NCI-H2196 (cell line): ENCODE results near the gene GAB3.
A peak's percentile ranks its signal among the peaks of the same experiment; 100 is the strongest.

Experiments used
- DNase-seq: peaks from one replicate; lab custom pipeline; 2025; ENCODE audit not compliant: unreplicated experiment; lab: John Stamatoyannopoulos, UW

Gene GAB3, protein sequence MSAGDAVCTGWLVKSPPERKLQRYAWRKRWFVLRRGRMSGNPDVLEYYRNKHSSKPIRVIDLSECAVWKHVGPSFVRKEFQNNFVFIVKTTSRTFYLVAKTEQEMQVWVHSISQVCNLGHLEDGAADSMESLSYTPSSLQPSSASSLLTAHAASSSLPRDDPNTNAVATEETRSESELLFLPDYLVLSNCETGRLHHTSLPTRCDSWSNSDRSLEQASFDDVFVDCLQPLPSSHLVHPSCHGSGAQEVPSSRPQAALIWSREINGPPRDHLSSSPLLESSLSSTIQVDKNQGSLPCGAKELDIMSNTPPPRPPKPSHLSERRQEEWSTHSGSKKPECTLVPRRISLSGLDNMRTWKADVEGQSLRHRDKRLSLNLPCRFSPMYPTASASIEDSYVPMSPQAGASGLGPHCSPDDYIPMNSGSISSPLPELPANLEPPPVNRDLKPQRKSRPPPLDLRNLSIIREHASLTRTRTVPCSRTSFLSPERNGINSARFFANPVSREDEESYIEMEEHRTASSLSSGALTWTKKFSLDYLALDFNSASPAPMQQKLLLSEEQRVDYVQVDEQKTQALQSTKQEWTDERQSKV

GRCh38 chrX:154750301-154751202, at the start of gene GAB3:
GAB3 (minus strand) TSS chrX:154751077; CDS start chrX:154751025, 52 bp downstream.
- DNase-seq = no peak

GRCh38 chrX:154799556-154800348, 48.9 kb upstream of the GAB3 start:
- DNase-seq = peak; percentile 84

DNA sequence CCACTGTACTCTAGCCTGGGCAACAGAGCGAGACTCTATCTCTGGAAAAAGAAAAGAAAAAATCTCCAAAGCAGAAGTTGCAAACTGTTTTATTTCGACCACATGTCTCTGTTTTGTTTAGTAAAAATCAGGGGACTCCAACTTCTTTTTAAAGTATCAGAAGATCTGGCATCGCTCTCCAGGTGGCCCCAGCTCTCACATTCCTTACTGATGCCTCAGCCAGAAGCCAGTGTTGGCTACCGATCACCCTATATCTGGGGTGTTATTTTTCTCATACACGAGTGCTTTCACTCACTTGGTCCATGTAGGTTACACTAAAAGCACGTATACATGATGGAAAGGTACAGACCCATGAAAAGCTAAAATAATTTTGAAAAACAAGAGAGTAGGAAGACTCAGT, 46.1 kb upstream of the GAB3 start:
- DNase-seq = no peak

GRCh38 chrX:154795016-154795415, 44.1 kb upstream of the GAB3 start:
- no peak for DNase-seq

GRCh38 chrX:154793084-154793795, 42.4 kb upstream of the GAB3 start:
- no peak for DNase-seq

DNA sequence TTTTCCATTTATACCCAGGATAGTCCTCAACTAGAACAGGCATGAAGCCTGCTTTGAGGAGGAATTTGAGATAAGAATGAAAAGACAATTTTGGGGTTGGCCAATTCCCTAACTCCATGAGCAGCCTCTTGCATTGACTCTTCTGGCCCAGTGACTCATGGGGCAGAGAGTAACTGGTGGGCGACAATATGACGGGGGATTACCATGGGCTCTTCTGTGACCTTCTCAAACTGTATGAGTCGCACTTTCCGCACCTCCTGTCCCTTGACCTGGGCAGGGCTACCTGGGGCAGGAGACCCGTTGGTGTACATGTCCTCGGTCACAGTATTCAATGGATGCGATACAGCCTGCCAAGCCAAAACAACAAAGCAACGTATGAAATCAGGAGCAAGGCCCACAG, 41.1 kb upstream of the GAB3 start:
- DNase-seq = no peak

- DNase-seq = no peak
Observed at GRCh38 chrX:154791467-154791866, 40.6 kb upstream of the GAB3 start.

GRCh38 chrX:154785716-154786115, 34.8 kb upstream of the GAB3 start:
- DNase-seq = no peak

GRCh38 chrX:154784149-154784995, 33.5 kb upstream of the GAB3 start:
- no peak for DNase-seq

DNA sequence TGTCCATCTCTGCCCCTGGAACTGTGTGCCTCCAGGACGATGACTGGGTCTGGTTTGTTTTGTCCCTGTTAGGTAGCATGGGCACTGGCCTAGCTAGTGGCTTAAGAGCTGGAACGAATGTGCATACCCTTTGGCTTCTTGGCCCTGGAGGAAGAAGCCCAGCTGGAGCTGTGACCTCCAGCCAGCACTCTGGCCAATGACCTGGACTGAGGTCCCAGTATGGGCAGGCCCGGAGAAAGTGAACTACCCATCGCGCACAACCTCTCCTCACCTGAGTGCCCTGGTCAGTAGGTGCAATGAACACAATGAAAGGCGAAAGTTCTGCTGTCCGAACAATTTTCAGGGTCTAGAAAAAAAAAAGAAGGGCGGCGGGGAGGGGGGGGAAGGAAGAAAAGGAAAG, 30.1 kb upstream of the GAB3 start:
- no peak for DNase-seq

DNA sequence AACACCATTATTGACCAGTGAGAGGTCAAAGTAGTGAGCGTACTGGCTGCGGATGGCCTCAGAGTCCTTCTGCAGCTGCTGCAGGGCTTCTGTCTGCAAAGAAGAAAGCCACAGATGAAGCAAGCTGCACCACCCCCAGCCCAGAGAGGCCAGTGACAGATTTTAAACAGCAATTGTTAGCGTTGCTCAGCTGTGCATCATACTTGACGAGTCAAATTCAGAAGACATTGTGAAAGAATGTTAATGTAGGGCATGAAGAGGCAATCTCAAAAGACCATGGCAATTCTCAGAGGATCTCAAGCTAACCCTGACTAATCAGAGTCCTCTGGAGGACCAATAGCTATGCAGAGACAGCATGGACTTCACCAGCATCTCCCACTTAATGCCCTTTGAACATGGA, 28.4 kb upstream of the GAB3 start:
- DNase-seq = no peak

DNA sequence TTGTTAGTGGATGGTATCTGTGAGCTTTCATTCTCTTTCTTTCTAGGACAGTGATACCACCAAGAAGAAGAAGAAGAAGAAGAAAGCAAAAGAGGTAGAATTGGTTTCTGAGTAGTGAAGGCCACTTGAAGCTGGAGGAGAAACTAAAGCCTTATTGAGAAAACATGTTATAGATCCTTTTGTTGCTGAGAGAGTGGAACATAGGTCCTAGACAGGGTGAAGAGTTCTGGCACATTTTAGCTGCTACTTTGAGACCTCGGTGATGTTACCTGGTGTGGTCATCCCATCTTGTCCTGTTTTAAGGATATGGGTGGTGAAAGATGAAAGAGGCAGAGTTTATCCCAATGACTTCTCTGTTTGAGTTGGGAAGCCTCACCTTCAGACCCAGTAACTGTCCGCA, 25.9 kb upstream of the GAB3 start:
- no peak for DNase-seq

DNA sequence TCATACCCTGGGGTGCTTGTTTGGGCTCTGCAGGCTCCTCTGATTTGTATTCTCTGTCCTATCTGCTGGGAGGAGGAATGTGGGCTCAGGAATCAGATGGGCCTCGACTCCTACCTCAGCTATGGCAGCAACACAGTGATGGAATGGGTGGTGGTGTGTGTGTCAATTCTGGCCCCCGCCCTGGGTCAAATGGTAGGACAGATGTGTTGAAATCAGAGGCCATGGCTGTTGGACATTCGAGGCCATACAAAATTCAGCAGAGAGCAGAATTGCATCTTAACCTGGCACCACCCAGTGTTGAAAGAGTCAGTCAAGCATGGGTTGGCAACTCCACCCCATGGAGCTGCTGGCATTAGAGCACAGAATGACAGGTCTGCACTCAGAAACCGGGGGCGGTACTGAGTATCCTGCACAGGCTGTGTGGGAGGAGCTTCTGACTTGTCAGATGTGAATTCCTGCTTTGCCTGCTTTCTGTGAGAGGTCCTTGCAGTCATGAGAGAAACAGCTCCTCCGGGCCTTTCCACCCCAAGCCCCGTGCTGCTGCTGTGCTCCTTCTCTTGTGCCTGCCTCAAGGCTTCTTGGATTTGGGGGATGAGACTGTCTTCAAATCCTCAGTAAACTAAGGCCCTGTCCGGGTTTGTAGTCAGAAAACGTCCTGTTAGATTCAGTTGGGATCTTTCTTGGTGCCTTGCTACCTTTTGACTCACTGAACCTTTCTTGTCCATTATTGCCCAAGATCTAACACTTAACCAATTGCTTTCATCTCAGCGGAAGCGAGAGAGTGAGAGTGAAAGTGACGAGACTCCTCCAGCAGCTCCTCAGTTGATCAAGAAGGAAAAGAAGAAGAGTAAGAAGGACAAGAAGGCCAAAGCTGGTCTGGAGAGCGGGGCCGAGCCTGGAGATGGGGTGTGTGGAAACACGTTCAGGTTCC, 24.8 kb upstream of the GAB3 start:
- peak; percentile 28 for DNase-seq

DNA sequence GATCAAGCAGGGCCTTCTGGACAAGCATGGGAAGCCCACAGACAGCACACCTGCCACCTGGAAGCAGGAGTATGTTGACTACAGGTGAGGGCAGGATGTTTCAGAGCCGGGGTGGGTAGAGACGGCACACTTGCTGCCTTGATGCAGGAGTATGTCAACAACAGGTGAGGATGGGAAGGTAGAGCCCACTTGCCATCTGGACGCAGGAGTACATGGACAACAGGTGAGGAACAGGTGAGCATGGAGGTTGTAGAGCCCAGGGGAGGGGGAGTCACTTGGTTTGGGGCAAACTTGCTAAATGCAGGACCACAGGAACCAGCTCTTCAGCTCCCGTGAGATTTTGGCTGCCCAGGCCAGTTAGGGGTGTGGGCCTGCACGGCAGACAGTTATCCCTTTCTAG, 23.7 kb upstream of the GAB3 start:
- no peak for DNase-seq

DNA sequence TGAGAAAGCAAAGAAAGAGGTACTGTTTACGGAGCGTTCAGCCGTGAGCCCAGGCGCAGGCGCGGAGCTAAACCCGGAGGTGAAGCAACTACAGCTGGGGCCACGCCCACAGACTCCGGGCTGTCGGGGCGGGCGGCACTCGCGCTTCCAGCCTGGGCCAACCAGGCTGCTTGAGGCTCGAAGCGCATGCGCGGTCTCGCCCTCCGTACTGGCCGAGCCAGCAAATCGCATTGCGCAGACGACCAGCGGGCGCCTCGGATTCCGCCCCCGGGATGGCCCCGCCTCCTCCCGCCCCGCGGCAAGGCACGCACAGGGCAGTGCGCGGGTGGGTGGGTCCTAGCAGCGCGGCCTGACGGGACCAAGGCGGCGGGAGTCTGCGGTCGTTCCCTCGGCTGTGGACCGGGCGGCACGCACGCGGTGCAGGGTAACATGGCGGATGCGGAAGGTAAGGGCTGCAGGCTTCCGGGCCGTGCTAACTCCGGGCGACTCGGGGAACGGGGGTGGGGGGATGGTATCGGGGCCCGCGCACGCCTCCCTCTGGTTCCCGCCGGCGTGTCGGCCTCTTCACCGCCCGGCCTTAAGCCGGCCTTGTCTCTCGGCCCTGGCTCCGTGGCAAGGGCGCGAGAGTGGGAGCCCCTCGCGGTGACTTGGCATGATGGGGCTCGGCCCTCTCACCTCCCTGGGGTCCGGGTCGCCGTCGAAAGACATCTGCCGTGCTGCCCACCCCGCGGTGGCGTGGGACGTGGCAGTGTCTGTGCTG, 11.8 kb upstream of the GAB3 start, which contains the start of gene DKC1:
TSS of gene DKC1 (plus strand) at position 328 of the 760 bp plus-strand sequence. CDS start at position 430, 102 bp downstream.
- peak; percentile 93 for DNase-seq

- peak; percentile 43 for DNase-seq
Observed at GRCh38 chrX:154761977-154762536, 11.2 kb upstream of the GAB3 start.

GRCh38 chrX:154758696-154759095, 7.8 kb upstream of the GAB3 start:
- no peak for DNase-seq
